ENCODE measurements around the gene NCOA7. TPM values are rescaled to one million over a fixed set of nuclear protein-coding genes. Genes with fewer than 3 reads are reported as not detected.
"Not testable (repeated sequence)": the region's sequence is repeated elsewhere in the genome, so short reads cannot be mapped to it uniquely, and the experiment has no call there.

NCOA7 gene
- total RNA-seq, 3 donors from 2014 or later (not counting 1 experiment from before 2014, with no cell fraction given) = 37.3 to 66.6 (median 56.8) TPM

DNA sequence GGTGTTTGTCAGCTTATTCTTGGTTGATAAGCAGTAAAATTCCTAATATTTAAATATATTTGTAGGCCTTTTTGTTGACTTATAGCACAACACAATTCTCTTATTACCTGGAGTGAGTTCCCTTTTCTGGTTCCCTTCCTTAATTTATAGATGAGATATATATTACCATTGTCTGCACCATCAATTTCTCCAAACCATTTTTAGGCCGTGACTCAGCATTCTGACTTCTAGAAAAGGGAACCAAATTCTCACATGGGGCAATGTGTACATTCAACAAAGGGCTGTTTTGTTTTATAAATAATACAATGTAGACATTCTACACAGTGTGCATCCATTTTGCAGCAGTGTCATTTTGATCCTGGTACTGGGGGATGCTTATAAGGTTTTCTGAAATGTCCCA, 52.8 kb downstream of the NCOA7 start:
- Histone ChIP-seq H3K4me3 (ENCODE audit: low read length) (no peak overlapping the region), H3K9me3 (ENCODE audit: control insufficient read depth, insufficient read depth, low read length) (no peaks in the 10 kb centered on the region), H3K27me3 (ENCODE audit: control insufficient read depth, insufficient read depth, low read length) (no peaks in the 10 kb centered on the region), H3K36me3 (ENCODE audit: control insufficient read depth, insufficient read depth, low read length) (no peaks in the 10 kb centered on the region), H3K27ac (ENCODE audit: low read length) (no peak overlapping the region), H3K4me1 (ENCODE audit: control insufficient read depth, insufficient read depth, low read length) (no peaks in the 10 kb centered on the region)
- Mint-ChIP-seq H3K4me1 (peaks cover 14 to 23% of the 10 kb centered on the region in 2 donors), H3K27ac (no peak overlapping the region), H3K9me3 (peaks cover 0 to 2% of the 10 kb centered on the region in 2 donors), H3K4me3 (no peak overlapping the region), H3K27me3 (ENCODE audit: low read depth in 2 of 2) (no peaks in the 10 kb centered on the region), H3K36me3 (no peaks in the 10 kb centered on the region)
- intact Hi-C loops (cut with micrococcal nuclease) = no loop called here
- no peak for DNase-seq
- TF ChIP-seq, protein P1, sequence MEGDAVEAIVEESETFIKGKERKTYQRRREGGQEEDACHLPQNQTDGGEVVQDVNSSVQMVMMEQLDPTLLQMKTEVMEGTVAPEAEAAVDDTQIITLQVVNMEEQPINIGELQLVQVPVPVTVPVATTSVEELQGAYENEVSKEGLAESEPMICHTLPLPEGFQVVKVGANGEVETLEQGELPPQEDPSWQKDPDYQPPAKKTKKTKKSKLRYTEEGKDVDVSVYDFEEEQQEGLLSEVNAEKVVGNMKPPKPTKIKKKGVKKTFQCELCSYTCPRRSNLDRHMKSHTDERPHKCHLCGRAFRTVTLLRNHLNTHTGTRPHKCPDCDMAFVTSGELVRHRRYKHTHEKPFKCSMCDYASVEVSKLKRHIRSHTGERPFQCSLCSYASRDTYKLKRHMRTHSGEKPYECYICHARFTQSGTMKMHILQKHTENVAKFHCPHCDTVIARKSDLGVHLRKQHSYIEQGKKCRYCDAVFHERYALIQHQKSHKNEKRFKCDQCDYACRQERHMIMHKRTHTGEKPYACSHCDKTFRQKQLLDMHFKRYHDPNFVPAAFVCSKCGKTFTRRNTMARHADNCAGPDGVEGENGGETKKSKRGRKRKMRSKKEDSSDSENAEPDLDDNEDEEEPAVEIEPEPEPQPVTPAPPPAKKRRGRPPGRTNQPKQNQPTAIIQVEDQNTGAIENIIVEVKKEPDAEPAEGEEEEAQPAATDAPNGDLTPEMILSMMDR (IDR thresholded peaks at IDR 0.05) = no peak
- WGBS (ENCODE audit: insufficient coverage) = no CpG with 5 or more reads among the region's 1 CpG
- ATAC-seq = no peak

DNA sequence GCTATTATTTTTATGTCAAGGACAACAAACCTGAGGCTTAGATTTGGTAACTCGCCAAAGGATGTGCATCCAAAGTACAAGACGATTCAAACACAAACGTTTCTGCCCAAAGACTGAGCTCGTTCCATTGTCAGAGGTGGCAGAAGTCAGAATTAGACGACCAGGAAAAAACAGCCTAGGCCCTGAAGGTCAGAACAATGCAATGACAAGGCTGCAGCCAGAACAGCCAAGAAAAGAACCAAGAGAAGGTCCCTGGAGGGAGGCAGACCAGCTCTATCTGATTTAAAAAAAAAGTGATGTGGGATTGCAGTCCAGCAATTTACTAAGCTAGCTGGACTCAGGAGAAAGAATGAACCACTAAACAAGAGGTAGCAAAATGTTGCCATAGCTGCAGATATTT, 54.2 kb downstream of the NCOA7 start:
- Mint-ChIP-seq H3K4me1 (peaks cover 14 to 23% of the 10 kb centered on the region in 2 donors), H3K4me3 (no peak overlapping the region), H3K27me3 (ENCODE audit: low read depth in 2 of 2) (no peaks in the 10 kb centered on the region), H3K27ac (peak overlapping the region in 1 of 2 donors; percentile 22), H3K36me3 (no peaks in the 10 kb centered on the region), H3K9me3 (peaks cover 0 to 2% of the 10 kb centered on the region in 2 donors)
- intact Hi-C loops (cut with micrococcal nuclease) = no loop called here
- Histone ChIP-seq H3K4me3 (ENCODE audit: low read length) (no peak overlapping the region), H3K4me1 (ENCODE audit: control insufficient read depth, insufficient read depth, low read length) (no peaks in the 10 kb centered on the region), H3K36me3 (ENCODE audit: control insufficient read depth, insufficient read depth, low read length) (no peaks in the 10 kb centered on the region), H3K27ac (ENCODE audit: low read length) (no peak overlapping the region), H3K27me3 (ENCODE audit: control insufficient read depth, insufficient read depth, low read length) (no peaks in the 10 kb centered on the region), H3K9me3 (ENCODE audit: control insufficient read depth, insufficient read depth, low read length) (no peaks in the 10 kb centered on the region)
- no peak for ATAC-seq
- WGBS (ENCODE audit: insufficient coverage) = 85% methylated on average over 5 of the region's 5 CpGs
- DNase-seq = no peak
- TF ChIP-seq, protein P1 (IDR thresholded peaks at IDR 0.05) = no peak

DNA sequence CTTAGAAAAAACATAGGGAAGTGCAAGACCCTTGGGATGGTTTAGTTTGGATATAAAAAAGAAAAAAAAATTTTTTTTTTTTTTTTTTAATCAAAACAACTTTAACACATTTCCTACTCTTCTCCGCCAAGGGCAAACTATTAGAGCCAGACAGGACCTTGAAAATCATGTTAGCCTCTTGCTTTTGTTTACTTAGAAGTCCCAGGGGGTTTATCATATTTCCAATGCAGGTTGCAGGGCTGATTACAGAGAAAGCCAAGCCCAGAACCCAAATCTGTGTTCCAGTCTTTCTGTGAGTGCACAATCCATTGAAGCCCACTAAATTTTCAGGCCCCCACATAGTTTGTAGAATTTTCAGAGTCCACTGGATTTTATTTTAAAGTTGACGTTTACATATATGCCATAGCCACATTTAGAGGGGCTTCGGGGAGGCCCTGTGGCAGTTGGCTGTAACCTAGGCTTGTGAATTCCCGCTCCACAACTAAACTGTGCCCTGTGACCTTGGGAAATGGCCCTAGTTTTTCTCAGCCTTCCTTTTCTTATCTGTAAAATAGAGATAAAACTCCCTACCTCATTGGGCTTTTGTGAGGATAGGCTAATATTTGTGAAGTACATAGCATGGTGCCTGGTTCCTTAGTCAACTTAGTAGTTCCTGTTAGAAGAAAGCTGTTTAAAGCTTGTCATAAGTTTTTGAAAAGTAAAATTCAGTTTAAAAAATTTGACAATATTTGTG, 55.7 kb downstream of the NCOA7 start:
- Histone ChIP-seq H3K36me3 (ENCODE audit: control insufficient read depth, insufficient read depth, low read length) (no peaks in the 10 kb centered on the region), H3K27ac (ENCODE audit: low read length) (no peak overlapping the region), H3K27me3 (ENCODE audit: control insufficient read depth, insufficient read depth, low read length) (no peaks in the 10 kb centered on the region), H3K4me3 (ENCODE audit: low read length) (no peak overlapping the region), H3K9me3 (ENCODE audit: control insufficient read depth, insufficient read depth, low read length) (no peaks in the 10 kb centered on the region), H3K4me1 (ENCODE audit: control insufficient read depth, insufficient read depth, low read length) (no peaks in the 10 kb centered on the region)
- ATAC-seq (no peak), DNase-seq (no peak)
- TF ChIP-seq, protein P1 (IDR thresholded peaks at IDR 0.05) = no peak
- intact Hi-C loops (cut with micrococcal nuclease) = no loop called here
- H3K27ac Mint-ChIP-seq = no peak overlapping the region
- no peaks in the 10 kb centered on the region for H3K36me3 Mint-ChIP-seq
- 96% methylated on average over 4 of the region's 4 CpGs for WGBS (ENCODE audit: insufficient coverage)
- peaks cover 0 to 2% of the 10 kb centered on the region in 2 donors for H3K9me3 Mint-ChIP-seq
- peaks cover 14 to 24% of the 10 kb centered on the region in 2 donors for H3K4me1 Mint-ChIP-seq
- no peak overlapping the region for H3K4me3 Mint-ChIP-seq
- no peaks in the 10 kb centered on the region for H3K27me3 Mint-ChIP-seq (ENCODE audit: low read depth in 2 of 2)

DNA sequence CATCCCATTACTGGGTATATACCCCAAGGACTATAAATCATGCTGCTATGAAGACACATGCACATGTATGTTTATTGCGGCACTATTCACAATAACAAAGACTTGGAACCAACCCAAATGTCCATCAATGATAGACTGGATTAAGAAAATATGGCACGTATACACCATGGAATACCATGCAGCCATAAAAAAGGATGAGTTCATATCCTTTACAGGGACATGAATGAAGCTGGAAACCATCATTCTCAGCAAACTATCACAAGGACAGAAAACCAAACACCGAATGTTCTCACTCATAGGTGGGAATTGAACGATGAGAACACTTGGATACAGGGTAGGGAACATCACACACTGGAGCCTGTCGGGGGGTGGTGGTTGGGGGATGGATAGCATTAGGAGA, 57.5 kb downstream of the NCOA7 start:
- H3K9me3 Mint-ChIP-seq; H3K27ac Mint-ChIP-seq; H3K4me3 ChIP-seq (ENCODE audit: low read length); H3K27me3 ChIP-seq (ENCODE audit: control insufficient read depth, insufficient read depth, low read length); H3K27me3 Mint-ChIP-seq (ENCODE audit: low read depth in 2 of 2); H3K4me3 Mint-ChIP-seq; H3K36me3 Mint-ChIP-seq; ATAC-seq; DNase-seq; H3K27ac ChIP-seq (ENCODE audit: low read length); intact Hi-C loops (cut with micrococcal nuclease); H3K4me1 ChIP-seq (ENCODE audit: control insufficient read depth, insufficient read depth, low read length); H3K36me3 ChIP-seq (ENCODE audit: control insufficient read depth, insufficient read depth, low read length); H3K9me3 ChIP-seq (ENCODE audit: control insufficient read depth, insufficient read depth, low read length): not testable (repeated sequence)
- WGBS (ENCODE audit: insufficient coverage) = 100% methylated on average over 2 of the region's 5 CpGs
- H3K4me1 Mint-ChIP-seq = peaks cover 17 to 33% of the 10 kb centered on the region in 2 donors
